ENCODE measurements around the gene GLRB. TPM values are rescaled to one million over a fixed set of nuclear protein-coding genes. Genes with fewer than 3 reads are reported as not detected.

Gene GLRB
- total and polyA plus RNA-seq, 9 of the 15 experiments (the other 6 are each of a cell fraction or from before 2014, with no cell fraction given), result not detected

GRCh38 chr4:157121401-157121800, 45.5 kb downstream of the GLRB start (continued):
- TF ChIP-seq TAF9B (IDR thresholded peaks at IDR 0.05; ENCODE audit: partially characterized antibody) (no peak), EGR1 (conservative IDR thresholded peaks at IDR 0.05) (no peak), RBM22 (IDR thresholded peaks at IDR 0.05; ENCODE audit: low read depth, low read length, poor library complexity, severe bottlenecking) (no peak), RAD51 (IDR thresholded peaks at IDR 0.05; ENCODE audit: borderline replicate concordance, low read depth) (no peak), SMAD1 (IDR thresholded peaks at IDR 0.05; ENCODE audit: low read depth, low read length, partially characterized antibody) (no peak)

GRCh38 chr4:157127571-157127970, 51.6 kb downstream of the GLRB start:
- no peak overlapping the region for H3K9ac ChIP-seq (ENCODE audit: insufficient read depth in 1 of 2, low read depth in 2 of 2, low read length in 2 of 2)
- FAIRE-seq, result no peak
- intact Hi-C loops (cut with micrococcal nuclease), result no loop called here
- WGBS (ENCODE audit: insufficient coverage, low coverage, missing lambda C conversion rate), result 3% methylated on average over 2 of the region's 2 CpGs
- no peak overlapping the region for H3K4me2 ChIP-seq (ENCODE audit: insufficient read depth, low read length)
- H3K79me2 ChIP-seq (ENCODE audit: control insufficient read depth, insufficient read depth, low read length), result no peaks in the 10 kb centered on the region
- TF ChIP-seq SUPT5H (IDR thresholded peaks at IDR 0.05) (no peak), NCOA1 (IDR thresholded peaks at IDR 0.05; ENCODE audit: low read depth) (no peak), ILF3 (IDR thresholded peaks at IDR 0.05; ENCODE audit: borderline replicate concordance) (no peak), GATAD2A (IDR thresholded peaks at IDR 0.05) (no peak), PPARD (CRISPR knock-in tag; IDR thresholded peaks at IDR 0.05) (no peak), GTF2E2 (tag; IDR thresholded peaks at IDR 0.05) (no peak)
- H3K27ac ChIP-seq (ENCODE audit: extremely low read depth, low read depth, low read length), result no peak overlapping the region
- ChIA-PET CTCF (ENCODE audit: low intra/inter-chr PET ratio) (no interaction called here), POLR2A (no interaction called here)
- BruUV-seq (replicated peaks), result no TSS peak
- DNase-seq (ENCODE audit: extremely low read depth in 1 of 4, low spot score in 3 of 4), result no peak
- no peak for ATAC-seq
- in situ Hi-C loops (cut with MboI), result no loop called here
- no peaks in the 10 kb centered on the region for H3K36me3 ChIP-seq (ENCODE audit: control insufficient read depth, insufficient read depth, low read length)
- no peaks in the 10 kb centered on the region for H3K4me1 ChIP-seq (replicated peaks in 1 of 2; ENCODE audit: control insufficient read depth in 2 of 2, insufficient read depth in 2 of 2, low read length in 2 of 2)
- H2AFZ ChIP-seq (ENCODE audit: low read depth, low read length), result no peak overlapping the region
- H3K9me3 ChIP-seq (replicated peaks; ENCODE audit: control insufficient read depth, insufficient read depth, low read depth, low read length), result no peaks in the 10 kb centered on the region
- no peaks in the 10 kb centered on the region for H4K20me1 ChIP-seq (replicated peaks; ENCODE audit: control insufficient read depth, insufficient read depth, low read length)
- H3K4me3 ChIP-seq, result no peak overlapping the region
- H3K27me3 ChIP-seq (ENCODE audit: control insufficient read depth in 2 of 2, insufficient read depth in 2 of 2, low read length in 2 of 2), result no peaks in the 10 kb centered on the region
- H3K9me1 ChIP-seq (ENCODE audit: control insufficient read depth, insufficient read depth, low read length), result no peaks in the 10 kb centered on the region

Data from K562 (cell line).